Uterus (tissue), 4 donors: ENCODE results near the gene FHL1. TPM values are rescaled to one million over a fixed set of nuclear protein-coding genes. Genes with fewer than 3 reads are reported as not detected.

ENCODE experiments used
- DNase-seq, 2 donors: peaks; one replicate each; pipeline ENCODE4 v3.0.0-alpha.2; 2019 to 2020
- H3K27ac ChIP-seq, 2 donors: fragments of 200-600 bp; sonication (generic); 1 replicate in 1 of 2; 2 replicates in 1 of 2; pipeline ENCODE4 v1.5.1; 2016 to 2018
- H3K27me3 ChIP-seq, 2 donors: fragments of 200-600 bp; sonication (generic); one replicate each; pipeline ENCODE4 v1.5.1; 2018 to 2019; ENCODE audit warnings: control low read depth in 1 of 2
- H3K36me3 ChIP-seq, 2 donors: fragments of 200-600 bp; sonication (generic); one replicate each; pipeline ENCODE4 v1.5.1; 2019; ENCODE audit warnings: control low read depth in 1 of 2
- H3K4me1 ChIP-seq, 2 donors: fragments of 200-600 bp; sonication (generic); one replicate each; pipeline ENCODE4 v1.5.1; 2018 to 2019; ENCODE audit warnings: control low read depth in 1 of 2
- H3K4me3 ChIP-seq, 2 donors: fragments of 200-600 bp; sonication (generic); 1 replicate in 1 of 2; 2 replicates in 1 of 2; pipeline ENCODE4 v1.5.1; 2018 to 2019; ENCODE audit warnings: mild to moderate bottlenecking in 1 of 2
- H3K9me3 ChIP-seq, 2 donors: fragments of 200-600 bp; sonication (generic); one replicate each; pipeline ENCODE4 v1.5.1; 2019; ENCODE audit warnings: control low read depth in 1 of 2
- POLR2A ChIP-seq, 2 donors: fragments of 450-650 bp; IDR thresholded peaks; one replicate each; pipeline ENCODE4 v1.6.1; 2016; ENCODE audit warnings: antibody characterized with exemption in 2 of 2, mild to moderate bottlenecking in 1 of 2, moderate library complexity in 1 of 2
- intact Hi-C: fragments of 100-400 bp; cut with DNase I; formaldehyde crosslinking; loops from one replicate; pipeline ENCODE4 v1.15.1; 2023; ENCODE audit warnings: low total_unique reads
- total RNA-seq, 4 donors: library from RNA; depleted of rRNA in 3 of 4; stranded (reverse); fragments of >200 nt in 3 of 4; gene quantifications; one replicate each; pipeline versions ENCODE4 v1.1.0 to v1.2.4, GENCODE V29; 2014 to 2023
- TF ChIP-seq, protein P1 (sequence below), 4 experiments: fragments of 200-600 bp in 2 of 4; fragments of 450-650 bp in 2 of 4; sonication (generic) in 2 of 4; IDR thresholded peaks; one replicate each; pipeline ENCODE4 v1.5.1; 2016 to 2019; ENCODE audit warnings: antibody characterized with exemption in 4 of 4, mild to moderate bottlenecking in 2 of 4, moderate library complexity in 1 of 4
- donor health status: DM: yes; HTN: yes; CAD: no.

FHL1 gene
- total RNA-seq, 4 donors from 2014 or later, result 279 to 745 (median 469) TPM

DNA sequence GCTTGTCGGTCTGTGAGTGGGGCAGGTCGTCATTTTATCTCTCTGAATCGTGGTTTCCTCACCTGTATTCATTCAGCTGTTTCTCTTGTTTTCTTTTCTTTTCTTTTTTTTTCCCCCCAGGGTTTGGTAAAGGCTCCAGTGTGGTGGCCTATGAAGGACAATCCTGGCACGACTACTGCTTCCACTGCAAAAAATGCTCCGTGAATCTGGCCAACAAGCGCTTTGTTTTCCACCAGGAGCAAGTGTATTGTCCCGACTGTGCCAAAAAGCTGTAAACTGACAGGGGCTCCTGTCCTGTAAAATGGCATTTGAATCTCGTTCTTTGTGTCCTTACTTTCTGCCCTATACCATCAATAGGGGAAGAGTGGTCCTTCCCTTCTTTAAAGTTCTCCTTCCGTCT, 62.4 kb downstream of the FHL1 start:
- H3K4me3 ChIP-seq, result no peak overlapping the region
- intact Hi-C loops, result loop anchor here (10.0 kb wide), 1 partner anchor 185 kb away; no protein-coding TSS in a partner anchor
- TF ChIP-seq, protein P1, sequence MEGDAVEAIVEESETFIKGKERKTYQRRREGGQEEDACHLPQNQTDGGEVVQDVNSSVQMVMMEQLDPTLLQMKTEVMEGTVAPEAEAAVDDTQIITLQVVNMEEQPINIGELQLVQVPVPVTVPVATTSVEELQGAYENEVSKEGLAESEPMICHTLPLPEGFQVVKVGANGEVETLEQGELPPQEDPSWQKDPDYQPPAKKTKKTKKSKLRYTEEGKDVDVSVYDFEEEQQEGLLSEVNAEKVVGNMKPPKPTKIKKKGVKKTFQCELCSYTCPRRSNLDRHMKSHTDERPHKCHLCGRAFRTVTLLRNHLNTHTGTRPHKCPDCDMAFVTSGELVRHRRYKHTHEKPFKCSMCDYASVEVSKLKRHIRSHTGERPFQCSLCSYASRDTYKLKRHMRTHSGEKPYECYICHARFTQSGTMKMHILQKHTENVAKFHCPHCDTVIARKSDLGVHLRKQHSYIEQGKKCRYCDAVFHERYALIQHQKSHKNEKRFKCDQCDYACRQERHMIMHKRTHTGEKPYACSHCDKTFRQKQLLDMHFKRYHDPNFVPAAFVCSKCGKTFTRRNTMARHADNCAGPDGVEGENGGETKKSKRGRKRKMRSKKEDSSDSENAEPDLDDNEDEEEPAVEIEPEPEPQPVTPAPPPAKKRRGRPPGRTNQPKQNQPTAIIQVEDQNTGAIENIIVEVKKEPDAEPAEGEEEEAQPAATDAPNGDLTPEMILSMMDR (IDR thresholded peaks at IDR 0.05), result no peak
- TF ChIP-seq POLR2A (IDR thresholded peaks at IDR 0.05), result no peak
- H3K27ac ChIP-seq, result peak overlapping the region; percentile 81 to 87
- no peak for DNase-seq
- no peaks in the 10 kb centered on the region for H3K9me3 ChIP-seq
- H3K36me3 ChIP-seq, result no peaks in the 10 kb centered on the region
- no peaks in the 10 kb centered on the region for H3K27me3 ChIP-seq
- peaks cover 0 to 3% of the 10 kb centered on the region in 2 donors for H3K4me1 ChIP-seq

DNA sequence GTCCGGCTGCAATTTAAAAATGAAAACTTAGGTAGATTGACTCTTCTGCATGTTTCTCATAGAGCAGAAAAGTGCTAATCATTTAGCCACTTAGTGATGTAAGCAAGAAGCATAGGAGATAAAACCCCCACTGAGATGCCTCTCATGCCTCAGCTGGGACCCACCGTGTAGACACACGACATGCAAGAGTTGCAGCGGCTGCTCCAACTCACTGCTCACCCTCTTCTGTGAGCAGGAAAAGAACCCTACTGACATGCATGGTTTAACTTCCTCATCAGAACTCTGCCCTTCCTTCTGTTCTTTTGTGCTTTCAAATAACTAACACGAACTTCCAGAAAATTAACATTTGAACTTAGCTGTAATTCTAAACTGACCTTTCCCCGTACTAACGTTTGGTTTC, 62.9 kb downstream of the FHL1 start:
- TF ChIP-seq, protein P1 (IDR thresholded peaks at IDR 0.05), result no peak
- no peak for TF ChIP-seq POLR2A (IDR thresholded peaks at IDR 0.05)
- intact Hi-C loops, result loop anchor here (10.0 kb wide), 1 partner anchor 185 kb away; no protein-coding TSS in a partner anchor

DNA sequence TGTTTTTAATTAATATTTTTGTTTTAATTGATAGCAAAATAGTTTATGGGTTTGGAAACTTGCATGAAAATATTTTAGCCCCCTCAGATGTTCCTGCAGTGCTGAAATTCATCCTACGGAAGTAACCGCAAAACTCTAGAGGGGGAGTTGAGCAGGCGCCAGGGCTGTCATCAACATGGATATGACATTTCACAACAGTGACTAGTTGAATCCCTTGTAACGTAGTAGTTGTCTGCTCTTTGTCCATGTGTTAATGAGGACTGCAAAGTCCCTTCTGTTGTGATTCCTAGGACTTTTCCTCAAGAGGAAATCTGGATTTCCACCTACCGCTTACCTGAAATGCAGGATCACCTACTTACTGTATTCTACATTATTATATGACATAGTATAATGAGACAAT, 63.5 kb downstream of the FHL1 start:
- no peaks in the 10 kb centered on the region for H3K36me3 ChIP-seq
- H3K4me1 ChIP-seq, result peaks cover 0 to 3% of the 10 kb centered on the region in 2 donors
- intact Hi-C loops, result loop anchor here (10.0 kb wide), 1 partner anchor 186 kb away; no protein-coding TSS in a partner anchor
- no peak for DNase-seq
- H3K27me3 ChIP-seq, result no peaks in the 10 kb centered on the region
- H3K4me3 ChIP-seq, result no peak overlapping the region
- H3K27ac ChIP-seq, result peak overlapping the region in 1 of 2 donors; percentile 16
- TF ChIP-seq, protein P1 (IDR thresholded peaks at IDR 0.05), result no peak
- TF ChIP-seq POLR2A (IDR thresholded peaks at IDR 0.05), result no peak
- no peaks in the 10 kb centered on the region for H3K9me3 ChIP-seq

More for the DNA sequence above, 62.9 kb downstream of the FHL1 start:
- Histone ChIP-seq H3K27ac (peak overlapping the region; percentile 16 to 87), H3K27me3 (no peaks in the 10 kb centered on the region), H3K36me3 (no peaks in the 10 kb centered on the region), H3K4me1 (peaks cover 0 to 3% of the 10 kb centered on the region in 2 donors), H3K4me3 (no peak overlapping the region), H3K9me3 (no peaks in the 10 kb centered on the region)
- DNase-seq, result no peak

DNA sequence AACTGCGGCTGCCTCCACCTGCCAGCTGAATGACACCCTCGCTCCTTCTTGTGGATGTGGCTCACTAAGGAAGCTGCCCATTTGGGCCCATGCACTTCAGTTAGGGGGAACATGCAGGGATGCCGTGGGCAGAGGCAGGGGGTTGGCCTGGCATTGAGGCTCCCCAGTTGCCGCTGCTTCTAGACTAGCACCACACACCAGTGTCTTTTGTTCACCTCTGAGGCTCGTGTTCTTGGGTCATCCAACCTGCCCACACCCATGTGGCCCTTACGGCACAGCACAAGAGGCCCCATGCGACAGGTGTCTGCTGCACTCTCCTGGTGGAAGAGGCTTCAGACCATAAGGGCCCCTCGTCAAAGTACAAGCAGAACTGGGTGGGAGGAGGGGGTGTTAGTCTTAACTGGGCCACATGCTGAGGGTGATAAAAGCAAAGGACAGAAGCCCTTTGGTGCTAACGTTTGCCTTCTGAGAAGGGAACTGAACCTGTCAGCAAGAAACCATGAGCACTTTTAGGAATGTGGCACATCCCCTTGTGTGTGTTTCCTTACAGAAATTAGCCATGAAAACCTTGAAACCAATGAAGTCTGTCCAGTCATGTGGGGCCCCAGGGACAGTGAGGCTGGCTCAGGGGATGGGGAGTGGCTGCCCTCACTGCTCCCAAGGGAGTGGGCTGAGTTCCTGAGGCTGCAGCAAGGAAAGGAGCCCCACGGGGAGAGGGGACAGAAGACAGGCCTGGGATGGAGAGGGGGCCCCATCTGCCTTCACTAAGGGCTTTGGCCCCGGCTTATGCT, 64.6 kb downstream of the FHL1 start:
- no peaks in the 10 kb centered on the region for H3K27me3 ChIP-seq
- no peak for DNase-seq
- intact Hi-C loops, result loop anchor here (10.0 kb wide), 1 partner anchor 187 kb away; no protein-coding TSS in a partner anchor
- peaks cover 0 to 3% of the 10 kb centered on the region in 2 donors for H3K4me1 ChIP-seq
- peak overlapping the region; percentile 49 to 51 for H3K27ac ChIP-seq
- H3K4me3 ChIP-seq, result no peak overlapping the region
- TF ChIP-seq, protein P1 (IDR thresholded peaks at IDR 0.05), result no peak
- no peak for TF ChIP-seq POLR2A (IDR thresholded peaks at IDR 0.05)
- H3K9me3 ChIP-seq, result no peaks in the 10 kb centered on the region
- H3K36me3 ChIP-seq, result no peaks in the 10 kb centered on the region

DNA sequence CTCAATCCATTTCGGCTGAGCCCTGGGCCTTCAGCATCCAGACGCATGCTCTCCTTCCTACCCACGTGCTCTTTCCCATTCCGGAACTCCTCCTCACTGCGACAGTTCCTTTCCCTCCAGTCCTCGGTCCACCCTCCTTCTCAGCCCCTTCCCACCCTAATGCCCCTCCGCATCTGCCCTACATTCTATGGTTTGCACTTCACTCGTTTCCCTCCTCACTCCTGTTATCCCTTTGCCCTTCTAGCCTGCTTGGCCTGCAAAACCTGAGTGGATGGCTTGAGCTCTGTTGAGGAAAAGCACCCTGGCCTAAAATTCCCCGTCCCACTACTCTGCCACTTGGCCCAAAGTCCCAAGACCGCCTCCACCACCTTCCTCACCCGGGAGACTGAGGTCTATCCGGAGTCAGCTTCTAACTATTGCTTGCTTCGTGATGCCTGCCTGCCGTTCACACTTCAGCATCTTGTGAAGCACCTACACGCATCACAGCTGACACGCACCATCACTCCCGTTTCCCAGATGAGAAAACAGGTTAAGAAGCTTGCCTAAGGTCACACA, 65.3 kb downstream of the FHL1 start:
- H3K27ac ChIP-seq, result peak overlapping the region; percentile 49 to 51
- TF ChIP-seq, protein P1 (IDR thresholded peaks at IDR 0.05), result no peak
- TF ChIP-seq POLR2A (IDR thresholded peaks at IDR 0.05), result no peak
- H3K4me1 ChIP-seq, result peaks cover 0 to 3% of the 10 kb centered on the region in 2 donors
- no peak overlapping the region for H3K4me3 ChIP-seq
- H3K36me3 ChIP-seq, result no peaks in the 10 kb centered on the region
- DNase-seq, result no peak
- no peaks in the 10 kb centered on the region for H3K9me3 ChIP-seq
- intact Hi-C loops, result loop anchor here (10.0 kb wide), 1 partner anchor 188 kb away; no protein-coding TSS in a partner anchor
- H3K27me3 ChIP-seq, result no peaks in the 10 kb centered on the region
